T-helper 1 cell treated with Interleukin-12 subunit alpha and Interleukin-12 subunit beta and Interleukin-4 antibody, amounts not matched to agents 30 μg/mL and 1 μg/mL, for 36 hours (primary cell): ENCODE results near the gene PAMR1.
"Not testable (repeated sequence)": the region's sequence is repeated elsewhere in the genome, so short reads cannot be mapped to it uniquely, and the experiment has no call there.

Experiments used
- H3K27ac Mint-ChIP-seq: one replicate; pipeline ENCODE4 v1.8.0; 2021; ENCODE audit warnings: mild to moderate bottlenecking, mixed read lengths
- H3K27me3 Mint-ChIP-seq: one replicate; pipeline ENCODE4 v1.8.0; 2021; ENCODE audit warnings: low read depth, mixed read lengths
- H3K36me3 Mint-ChIP-seq: one replicate; pipeline ENCODE4 v1.8.0; 2021; ENCODE audit warnings: low read depth, mixed read lengths
- H3K4me1 Mint-ChIP-seq: one replicate; pipeline ENCODE4 v1.8.0; 2021; ENCODE audit warnings: low read depth, mixed read lengths
- H3K4me3 Mint-ChIP-seq: one replicate; pipeline ENCODE4 v1.8.0; 2021; ENCODE audit warnings: mild to moderate bottlenecking, moderate library complexity, mixed read lengths
- H3K9me3 Mint-ChIP-seq: one replicate; pipeline ENCODE4 v1.8.0; 2021; ENCODE audit warnings: mixed read lengths

Gene PAMR1

GRCh38 chr11:35552616-35553015 is 27.2 kb upstream of the PAMR1 start:
- Mint-ChIP-seq H3K4me3 (no peak overlapping the region), H3K36me3 (no peaks in the 10 kb centered on the region), H3K4me1 (no peaks in the 10 kb centered on the region), H3K27ac (no peak overlapping the region), H3K9me3 (no peaks in the 10 kb centered on the region), H3K27me3 (peaks cover 20% of the 10 kb centered on the region)

- no peak overlapping the region for H3K4me3 Mint-ChIP-seq
- H3K27me3 Mint-ChIP-seq: peaks cover 13% of the 10 kb centered on the region
- H3K36me3 Mint-ChIP-seq: no peaks in the 10 kb centered on the region
- H3K9me3 Mint-ChIP-seq: no peaks in the 10 kb centered on the region
- H3K4me1 Mint-ChIP-seq: no peaks in the 10 kb centered on the region
- no peak overlapping the region for H3K27ac Mint-ChIP-seq
These were observed 25.1 kb upstream of the PAMR1 start for GRCh38 chr11:35550374-35551036.

DNA sequence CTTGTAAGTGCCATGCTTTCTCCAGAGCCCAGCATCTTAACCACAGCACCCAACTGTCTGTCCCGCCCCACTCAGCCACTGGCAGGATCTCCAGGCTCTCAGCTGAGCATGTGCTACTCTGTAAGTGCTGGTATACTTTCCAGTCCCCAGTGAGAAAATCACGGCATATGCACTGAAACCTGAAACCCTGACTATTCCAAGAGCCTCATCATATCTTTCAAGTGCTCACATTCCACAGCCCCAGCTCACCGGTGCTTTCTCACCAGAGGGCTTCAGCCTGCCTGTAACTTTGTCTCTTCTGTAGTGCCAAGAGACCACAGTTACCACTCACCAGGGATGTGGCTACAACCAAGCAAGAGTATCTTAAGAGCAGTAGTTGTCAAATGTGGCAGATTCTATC is 24.4 kb upstream of the PAMR1 start:
- H3K9me3 Mint-ChIP-seq: no peaks in the 10 kb centered on the region
- peaks cover 10% of the 10 kb centered on the region for H3K27me3 Mint-ChIP-seq
- H3K4me3 Mint-ChIP-seq: no peak overlapping the region
- H3K4me1 Mint-ChIP-seq: no peaks in the 10 kb centered on the region
- H3K27ac Mint-ChIP-seq: no peak overlapping the region
- no peaks in the 10 kb centered on the region for H3K36me3 Mint-ChIP-seq

DNA sequence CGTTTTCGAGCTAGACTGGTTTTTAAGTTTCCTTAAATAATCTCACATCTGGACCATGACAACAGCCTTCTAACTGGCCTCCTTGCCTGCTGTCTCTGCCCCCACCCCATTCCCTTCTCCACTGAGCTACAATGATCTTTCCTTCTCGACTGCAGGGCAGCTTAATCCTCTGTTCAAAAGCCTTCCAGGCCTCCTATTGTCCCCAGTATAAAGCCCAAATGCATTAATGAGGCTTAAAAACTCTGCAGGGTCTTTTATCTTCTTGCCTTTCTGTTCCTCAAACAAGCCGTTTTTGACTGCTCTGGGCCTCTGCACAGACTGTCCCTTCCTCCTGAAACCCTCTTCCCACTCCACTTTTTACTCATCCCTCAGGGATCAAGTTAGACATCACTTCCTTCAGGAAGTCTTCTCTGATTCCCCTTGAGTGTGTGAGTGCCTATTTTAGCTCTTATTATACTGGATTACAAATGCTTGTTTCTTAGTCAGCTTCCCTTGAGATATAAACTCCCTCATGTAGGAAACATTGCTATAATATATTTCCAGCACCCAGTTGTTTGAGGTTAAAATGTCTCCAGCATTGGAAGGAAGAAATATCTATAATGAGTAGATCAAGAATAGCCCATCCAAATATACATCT is 23.6 kb upstream of the PAMR1 start:
- H3K4me1 Mint-ChIP-seq: no peaks in the 10 kb centered on the region
- no peaks in the 10 kb centered on the region for H3K9me3 Mint-ChIP-seq

DNA sequence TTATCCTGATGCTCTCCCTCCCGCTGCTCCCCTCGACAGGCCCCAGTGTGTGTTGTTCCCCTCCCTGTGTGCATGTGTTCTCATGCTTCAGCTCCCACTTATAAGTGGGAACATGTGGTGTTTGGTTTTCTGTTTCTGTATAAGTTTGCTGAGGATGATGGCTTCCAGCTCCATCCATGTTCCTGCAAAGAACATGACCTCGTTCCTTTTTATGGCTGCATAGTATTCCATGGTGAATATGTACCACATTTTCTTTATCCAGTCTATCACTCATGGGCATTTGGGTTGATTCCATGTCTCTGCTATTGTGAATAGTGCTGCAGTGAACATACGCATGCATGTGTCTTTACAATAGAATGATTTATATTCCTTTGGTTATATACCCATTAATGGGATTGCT is 22.6 kb upstream of the PAMR1 start:
- not testable (repeated sequence) for H3K9me3 Mint-ChIP-seq, H3K27me3 Mint-ChIP-seq, H3K36me3 Mint-ChIP-seq, H3K4me3 Mint-ChIP-seq, H3K4me1 Mint-ChIP-seq, H3K27ac Mint-ChIP-seq

More for the DNA sequence above, 23.6 kb upstream of the PAMR1 start:
- H3K27ac Mint-ChIP-seq: no peak overlapping the region
- H3K4me3 Mint-ChIP-seq: no peak overlapping the region
- peaks cover 7% of the 10 kb centered on the region for H3K27me3 Mint-ChIP-seq
- no peaks in the 10 kb centered on the region for H3K36me3 Mint-ChIP-seq

DNA sequence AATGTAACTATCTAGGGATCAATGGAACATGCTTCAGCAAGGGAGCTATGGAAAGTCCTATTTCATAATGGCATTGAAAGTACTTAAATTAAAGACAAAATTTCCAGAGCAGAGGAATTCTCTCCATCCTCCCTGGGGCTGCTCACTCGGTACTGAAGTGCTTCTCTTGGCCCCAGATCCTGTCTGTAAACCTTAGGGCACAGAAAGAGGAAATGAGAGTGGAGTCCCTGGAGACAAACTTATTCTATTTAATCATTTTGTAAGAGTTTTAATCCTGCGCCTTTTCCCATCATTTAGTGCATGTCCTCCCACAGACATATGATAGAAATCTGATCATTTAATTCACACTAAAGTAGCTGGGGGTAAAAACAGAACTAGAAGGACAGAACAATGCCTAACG is 20.9 kb upstream of the PAMR1 start:
- no peaks in the 10 kb centered on the region for H3K4me1 Mint-ChIP-seq
- no peaks in the 10 kb centered on the region for H3K9me3 Mint-ChIP-seq

DNA sequence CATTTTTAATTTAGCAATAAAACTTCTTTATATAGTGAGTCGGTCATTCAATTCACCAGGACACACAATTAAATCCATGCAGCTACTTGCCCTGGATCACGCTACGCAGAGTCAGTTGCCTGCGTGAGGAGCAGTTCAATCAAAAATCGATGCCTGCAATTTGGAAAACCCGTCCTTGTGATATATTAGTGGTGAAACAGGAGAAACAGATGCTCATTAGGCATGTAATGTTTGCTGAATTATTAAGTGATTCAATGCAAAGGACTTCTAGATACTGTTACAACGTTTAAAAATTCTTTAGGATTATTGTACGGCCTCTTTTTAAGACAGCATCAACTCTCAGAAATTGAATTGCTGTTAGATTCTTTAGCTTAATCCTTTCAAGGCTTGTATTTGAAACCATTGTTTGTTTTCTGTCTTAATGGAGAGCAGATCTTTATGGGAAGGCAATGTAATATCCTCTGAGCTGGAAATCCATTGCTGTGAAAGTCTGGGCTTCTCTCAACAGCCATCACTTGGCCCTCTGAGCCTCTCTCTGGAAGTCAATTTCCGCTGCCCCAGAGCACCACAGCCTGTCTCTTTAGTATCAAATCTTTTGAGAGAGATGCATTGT is 20.1 kb upstream of the PAMR1 start:
- H3K27ac Mint-ChIP-seq: no peak overlapping the region
- H3K9me3 Mint-ChIP-seq: no peaks in the 10 kb centered on the region
- H3K4me3 Mint-ChIP-seq: no peak overlapping the region
- H3K36me3 Mint-ChIP-seq: no peaks in the 10 kb centered on the region
- peaks cover 7% of the 10 kb centered on the region for H3K27me3 Mint-ChIP-seq
- no peaks in the 10 kb centered on the region for H3K4me1 Mint-ChIP-seq

More for the DNA sequence above, 20.9 kb upstream of the PAMR1 start:
- Mint-ChIP-seq H3K27me3 (peaks cover 7% of the 10 kb centered on the region), H3K4me3 (no peak overlapping the region), H3K36me3 (no peaks in the 10 kb centered on the region), H3K27ac (no peak overlapping the region)

- no peak overlapping the region for H3K27ac Mint-ChIP-seq
These were observed 18.1 kb upstream of the PAMR1 start for GRCh38 chr11:35543481-35543880.

DNA sequence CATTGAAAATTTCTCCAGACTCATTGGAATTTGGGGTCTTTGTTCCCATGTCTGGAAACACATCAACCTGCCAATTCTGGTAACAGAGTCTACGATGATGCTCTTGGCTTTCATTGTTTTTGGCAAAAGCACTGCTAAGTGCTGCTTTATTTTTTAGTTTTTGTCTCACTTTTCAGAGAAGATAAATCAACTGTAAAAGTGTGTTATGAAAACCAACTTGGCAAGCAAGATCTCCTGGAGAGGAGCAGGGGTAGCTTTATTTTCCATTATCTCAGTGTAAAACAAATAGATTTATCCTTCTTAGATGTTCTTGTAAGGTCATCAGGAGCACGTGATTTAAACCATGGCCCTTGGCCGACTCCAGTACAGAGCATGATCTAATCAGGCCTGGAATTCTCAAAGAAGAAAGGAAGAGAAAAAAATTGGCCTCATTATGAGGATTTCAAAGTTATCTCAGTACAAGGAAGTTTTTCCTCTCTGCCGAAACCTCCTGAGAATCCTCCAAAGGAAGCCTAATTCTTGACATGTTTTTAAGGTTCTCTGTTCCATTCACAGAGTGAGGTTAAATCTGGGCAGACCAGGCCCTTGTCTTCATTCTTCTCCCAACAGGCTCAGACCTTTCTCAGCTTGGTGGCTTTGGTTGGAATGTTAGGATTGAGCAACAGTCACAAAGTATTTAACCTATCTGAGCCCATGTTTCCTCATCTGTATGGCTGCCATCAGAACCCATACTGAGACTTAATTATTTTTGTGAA is 16.4 kb upstream of the PAMR1 start:
- no peak overlapping the region for H3K4me3 Mint-ChIP-seq
- no peak overlapping the region for H3K27ac Mint-ChIP-seq
- H3K9me3 Mint-ChIP-seq: no peaks in the 10 kb centered on the region
- peaks cover 9% of the 10 kb centered on the region for H3K27me3 Mint-ChIP-seq
- H3K4me1 Mint-ChIP-seq: no peaks in the 10 kb centered on the region
- no peaks in the 10 kb centered on the region for H3K36me3 Mint-ChIP-seq

More at GRCh38 chr11:35543481-35543880, 18.1 kb upstream of the PAMR1 start:
- no peaks in the 10 kb centered on the region for H3K4me1 Mint-ChIP-seq
- H3K36me3 Mint-ChIP-seq: no peaks in the 10 kb centered on the region
- H3K4me3 Mint-ChIP-seq: no peak overlapping the region
- peaks cover 4% of the 10 kb centered on the region for H3K27me3 Mint-ChIP-seq
- H3K9me3 Mint-ChIP-seq: no peaks in the 10 kb centered on the region

DNA sequence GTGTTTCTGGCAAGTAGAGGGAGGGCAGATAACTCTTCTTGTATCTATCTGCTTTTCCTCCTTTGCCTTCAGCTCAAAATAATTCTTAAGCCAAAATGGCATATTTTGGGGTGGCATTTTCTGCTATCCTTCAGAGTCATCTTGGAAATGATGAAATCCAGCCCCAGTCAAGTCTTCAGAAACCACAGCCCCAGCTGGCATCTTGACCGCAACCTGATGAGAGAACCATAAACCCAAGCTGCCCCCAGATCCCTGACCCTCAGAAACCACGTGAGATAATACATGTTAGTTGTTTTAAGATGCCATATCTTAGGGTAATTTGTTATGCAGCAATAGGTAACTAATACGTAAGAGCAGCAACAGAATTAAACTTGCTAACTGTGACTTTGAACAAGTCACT is 15.1 kb upstream of the PAMR1 start:
- Mint-ChIP-seq H3K4me3 (no peak overlapping the region), H3K27me3 (peaks cover 9% of the 10 kb centered on the region), H3K27ac (no peak overlapping the region), H3K36me3 (no peaks in the 10 kb centered on the region), H3K4me1 (no peaks in the 10 kb centered on the region), H3K9me3 (no peaks in the 10 kb centered on the region)

DNA sequence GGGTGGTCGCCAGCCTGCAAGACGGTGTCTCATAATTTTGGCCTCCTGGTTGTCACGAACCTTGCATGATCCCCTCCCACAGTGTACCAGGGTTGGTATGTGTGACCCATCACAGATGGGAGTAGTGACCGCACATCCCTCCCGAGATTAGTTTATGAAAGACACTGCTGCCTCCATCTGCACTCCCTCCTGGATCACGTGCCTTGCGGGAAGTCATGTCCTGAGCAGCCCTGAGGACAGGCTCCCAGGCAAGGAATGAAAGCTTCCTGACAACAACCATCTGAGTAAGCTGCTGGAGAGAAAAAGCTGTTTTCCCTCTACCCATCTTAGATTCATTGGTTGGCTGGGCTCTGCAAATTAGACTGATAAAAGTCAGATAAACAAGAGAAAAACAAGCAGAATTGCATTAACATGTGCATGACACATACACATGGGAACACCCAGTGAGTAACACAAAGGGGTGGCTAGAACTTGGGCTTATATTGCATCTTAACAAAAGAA is 14.4 kb upstream of the PAMR1 start:
- H3K9me3 Mint-ChIP-seq: no peaks in the 10 kb centered on the region
- H3K4me1 Mint-ChIP-seq: no peaks in the 10 kb centered on the region
- peaks cover 9% of the 10 kb centered on the region for H3K27me3 Mint-ChIP-seq

DNA sequence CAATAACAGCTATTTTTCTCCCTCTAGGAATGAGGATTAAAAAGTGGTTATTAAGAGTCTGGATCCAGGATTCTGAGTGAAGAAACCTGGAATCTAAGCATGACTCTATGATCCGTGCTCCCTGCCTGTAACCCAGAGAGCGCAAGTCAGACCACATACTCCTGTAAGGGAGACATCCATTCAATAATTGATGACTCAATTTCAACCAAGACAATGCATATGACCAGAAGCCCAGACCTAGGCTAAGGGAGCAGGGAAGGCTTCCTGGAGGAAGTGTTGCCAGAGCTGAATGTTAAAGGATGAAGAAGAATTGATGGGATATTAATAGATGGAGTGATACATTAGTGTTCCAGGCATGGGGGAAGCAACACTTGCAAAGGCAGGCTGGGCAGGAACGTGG is 13.8 kb upstream of the PAMR1 start:
- Mint-ChIP-seq H3K27me3 (peaks cover 9% of the 10 kb centered on the region), H3K27ac (no peak overlapping the region)

More for the DNA sequence above, 14.4 kb upstream of the PAMR1 start:
- Mint-ChIP-seq H3K36me3 (no peaks in the 10 kb centered on the region), H3K4me3 (no peak overlapping the region), H3K27ac (no peak overlapping the region)

DNA sequence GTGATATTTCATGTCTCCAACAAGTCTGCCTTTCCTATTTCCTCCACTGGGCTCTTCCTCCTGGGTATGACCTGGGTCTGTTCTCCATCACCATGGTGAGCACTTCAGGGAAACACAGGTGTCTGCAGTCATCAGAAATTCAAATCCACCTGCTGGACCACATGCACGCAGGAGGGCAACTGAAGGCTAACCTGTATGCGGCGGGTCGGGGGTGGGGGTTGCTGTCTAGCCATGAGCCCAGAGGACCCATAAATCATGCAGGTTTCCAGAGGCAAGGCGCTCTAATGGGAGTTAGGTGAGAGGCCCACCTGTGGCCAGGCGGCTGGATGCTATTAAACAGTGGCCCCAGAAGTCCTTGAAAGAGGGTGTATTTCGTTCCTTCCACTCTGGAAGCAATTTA is 11.1 kb upstream of the PAMR1 start:
- Mint-ChIP-seq H3K27me3 (peaks cover 16% of the 10 kb centered on the region), H3K27ac (no peak overlapping the region), H3K36me3 (no peaks in the 10 kb centered on the region), H3K4me1 (no peaks in the 10 kb centered on the region), H3K9me3 (no peaks in the 10 kb centered on the region), H3K4me3 (no peak overlapping the region)

More for the DNA sequence above, 13.8 kb upstream of the PAMR1 start:
- H3K36me3 Mint-ChIP-seq: no peaks in the 10 kb centered on the region
- no peaks in the 10 kb centered on the region for H3K4me1 Mint-ChIP-seq
- no peak overlapping the region for H3K4me3 Mint-ChIP-seq
- no peaks in the 10 kb centered on the region for H3K9me3 Mint-ChIP-seq

GRCh38 chr11:35531246-35531645 is 5.8 kb upstream of the PAMR1 start:
- Mint-ChIP-seq H3K27me3 (peaks cover 44% of the 10 kb centered on the region), H3K27ac (no peak overlapping the region), H3K4me3 (no peak overlapping the region), H3K4me1 (peaks cover under 1% of the 10 kb centered on the region), H3K36me3 (no peaks in the 10 kb centered on the region), H3K9me3 (no peaks in the 10 kb centered on the region)
